Heart right ventricle (tissue), 16 donors: ENCODE measurements around the gene DRD3. TPM values are rescaled to one million over a fixed set of nuclear protein-coding genes. Genes with fewer than 3 reads are reported as not detected.

Experiments used
- ATAC-seq, 8 donors: fragments of 200-7000 bp; cut with Tn5 transposase; one replicate each; pipeline ENCODE4 v1.9.1; 2020; ENCODE audit warnings: mild to moderate bottlenecking in 8 of 8, moderate library complexity in 8 of 8, moderate number of reproducible peaks in 1 of 8
- DNase-seq, 2 donors: peaks; one replicate each; pipeline ENCODE4 v3.0.0-alpha.2; 2020
- H3K27ac ChIP-seq, 10 donors: fragments of 200-600 bp; sonication (generic) in 2 of 10; one replicate each; pipeline versions ENCODE4 v1.5.0 to v1.8.0; 2020 to 2022; ENCODE audit warnings: mild to moderate bottlenecking in 3 of 10
- H3K27me3 ChIP-seq, 7 donors: fragments of 200-600 bp; one replicate each; pipeline ENCODE4 v1.8.0; 2021 to 2022; ENCODE audit warnings: mild to moderate bottlenecking in 2 of 7
- H3K36me3 ChIP-seq, 9 donors: fragments of 200-600 bp; sonication (generic) in 1 of 9; one replicate each; pipeline versions ENCODE4 v1.5.0 to v1.8.0; 2020 to 2022; ENCODE audit warnings: mild to moderate bottlenecking in 2 of 9
- H3K4me1 ChIP-seq, 9 donors: fragments of 200-600 bp; sonication (generic) in 1 of 9; one replicate each; pipeline versions ENCODE4 v1.5.0 to v1.8.0; 2020 to 2022; ENCODE audit warnings: mild to moderate bottlenecking in 4 of 9
- H3K4me3 ChIP-seq, 10 donors: fragments of 200-600 bp; sonication (generic) in 2 of 10; one replicate each; pipeline versions ENCODE4 v1.5.0 to v1.8.0; 2020 to 2022; ENCODE audit warnings: mild to moderate bottlenecking in 7 of 10, moderate library complexity in 2 of 10
- H3K9me3 ChIP-seq, 11 donors: fragments of 200-600 bp in 10 of 11; sonication (generic) in 2 of 11; one replicate each; pipeline versions ENCODE4 v1.5.0 to v1.8.0; 2013 to 2022; ENCODE audit warnings: mild to moderate bottlenecking in 2 of 11, control low read depth in 1 of 11, moderate library complexity in 1 of 11
- CTCF ChIP-seq, 9 donors: fragments of 200-600 bp; sonication (generic) in 2 of 9; IDR thresholded peaks; one replicate each; pipeline versions ENCODE4 v1.5.0 to v1.8.0; 2021 to 2022; ENCODE audit warnings: antibody characterized with exemption in 9 of 9, mild to moderate bottlenecking in 5 of 9, moderate library complexity in 1 of 9
- WGBS, 2 donors: extraction: QIAGEN DNeasy Blood & Tissue Kit; methylation state at CpG; one replicate each; pipeline ENCODE4 v1.1.7; 2013; ENCODE audit warnings: inconsistent platforms in 1 of 2; 5-methylcytosine and 5-hydroxymethylcytosine counted together
- intact Hi-C, 10 donors: fragments of 100-400 bp; cut with DNase I; formaldehyde crosslinking; loops; one replicate each; pipeline versions ENCODE4 v1.11.1 to v1.14.2; 2022
- polyA plus RNA-seq, 2 donors: library from polyadenylated mRNA; stranded (reverse); fragments of 200-250 nt; gene quantifications; one replicate each; pipeline ENCODE4 v1.2.3, GENCODE V29; 2013
- total RNA-seq, 10 donors: library from RNA; stranded (reverse); fragmentation: NEBNext Ultra II Directional in 3 of 10; extraction: Animal tissue kit (Norgen Biotek cat#: 25700) in 3 of 10; gene quantifications; one replicate each; pipeline versions ENCODE4 v1.2.1 to v1.2.4, GENCODE V29; 2021 to 2023
- donor health status: Arrhythmogenic right ventricular cardiomyopathy.
- donor health status: ischemic (EF 13 %, LVEDD 7.1; RV severe dilation, severe dysfunction).
- donor health status: healthy with polysubstance abuse.
- donor health status: DM: no; HTN: yes; CAD: no.
- donor health status: DM: no; HTN: no; CAD: no.
- donor health status: ischemic (EF 25% LVEDD 6.9; RV normal size, moderate dysfunction).
- donor health status: ischemic (EF 25% LVEDD 5.7; RV mildly dilated, moderate dysfunction).
- donor health status: healthy.
- donor health status: DM: yes; HTN: yes; CAD: no.
- donor health status: Ischemic cardiomyopathy.
- donor health status: ischemic (EF 35%, LVEDD 5.7; RV mildly dilated, moderate dysfunction).
- donor health status: nonischemic (EF 11% LVEDD 7.7; RV severe dilation, severe dysfunction).
- donor health status: DM: yes; HTN: yes; CAD: no.
- donor health status: PGD.
- donor health status: ischemic (EF 29% LVEDD 5.4; RV normal size, mild dysfunction).
- donor health status: nonischemic (EF 23%, LVEDD 6.1; RV moderate dilation, normal function).

The DRD3 gene
- total and polyA plus RNA-seq, 12 donors: not detected

- no peak for TF ChIP-seq CTCF (IDR thresholded peaks at IDR 0.05)
- H3K27ac ChIP-seq: peak overlapping the region in 6 of 10 donors; percentile 36 to 56 (median 46)
- WGBS, 2 donors: 41 to 44% methylated on average over 3 of the region's 3 CpGs
Observed at GRCh38 chr3:114093016-114093380, 85.9 kb downstream of the DRD3 start.

DNA sequence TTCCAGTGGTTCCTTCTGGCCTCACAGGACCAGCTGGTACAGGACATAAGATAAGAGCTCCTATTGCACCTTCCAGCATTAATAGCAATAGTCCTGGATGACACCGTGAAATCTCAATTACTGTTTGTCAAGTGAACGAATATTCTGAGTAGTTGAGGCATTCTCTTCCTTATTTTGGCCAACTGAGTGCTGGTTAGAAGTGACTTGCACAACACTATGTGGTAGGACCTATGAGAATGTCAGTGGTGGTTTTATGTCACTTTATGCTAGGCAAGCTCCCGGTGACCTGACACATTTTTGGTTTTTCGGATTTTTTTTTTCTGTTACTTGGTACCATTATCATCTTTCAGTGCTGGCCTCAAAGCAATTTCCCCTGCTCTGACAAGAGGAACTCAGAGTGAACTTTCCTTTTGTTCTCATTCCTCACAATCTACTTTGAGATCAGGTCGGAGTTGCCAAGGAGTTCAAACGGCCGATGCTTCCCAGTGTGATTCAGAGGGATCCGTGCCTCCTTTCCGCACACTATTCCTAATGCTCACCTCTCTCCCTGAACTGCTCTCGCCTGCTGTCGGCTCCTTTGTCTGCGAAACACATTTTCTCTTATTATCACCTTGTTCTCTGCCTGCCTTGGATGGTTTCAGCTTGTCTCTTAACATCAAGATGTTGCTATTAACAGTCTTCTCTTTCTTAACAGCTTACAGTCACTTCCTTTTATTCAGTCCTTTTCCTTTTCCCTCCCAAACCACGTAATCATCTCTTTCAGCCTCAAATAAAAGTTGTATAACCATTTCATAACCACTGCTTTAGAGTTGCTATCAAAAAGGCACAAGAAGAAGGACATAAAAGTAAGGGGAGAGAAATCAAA lies 86.5 kb downstream of the DRD3 start:
- 40 to 42% methylated on average over 13 of the region's 13 CpGs for WGBS, 2 donors
- Histone ChIP-seq H3K27me3 (no peaks in the 10 kb centered on the region), H3K36me3 (peaks cover 0 to 13% (median 4%) of the 10 kb centered on the region in 9 donors), H3K4me1 (peaks cover 0 to 23% (median 12%) of the 10 kb centered on the region in 9 donors), H3K27ac (peak overlapping the region in 8 of 10 donors; percentile 11 to 56 (median 44)), H3K9me3 (no peaks in the 10 kb centered on the region), H3K4me3 (peak overlapping the region in 5 of 10 donors; percentile 10 to 28 (median 14))
- ATAC-seq (peak; percentile 22 to 85 (median 68)), DNase-seq (peak in 1 of 2 donors; percentile 14)
- TF ChIP-seq CTCF (IDR thresholded peaks at IDR 0.05): no peak
- intact Hi-C loops: no loop called here

More at GRCh38 chr3:114093016-114093380, 85.9 kb downstream of the DRD3 start:
- H3K36me3 ChIP-seq: peaks cover 0 to 7% (median 0%) of the 10 kb centered on the region in 9 donors
- intact Hi-C loops: no loop called here
- H3K27me3 ChIP-seq: no peaks in the 10 kb centered on the region
- H3K4me1 ChIP-seq: peaks cover 0 to 23% (median 12%) of the 10 kb centered on the region in 9 donors
- H3K9me3 ChIP-seq: no peaks in the 10 kb centered on the region
- ATAC-seq (no peak), DNase-seq (no peak)
- peak overlapping the region in 4 of 10 donors; percentile 10 to 28 (median 14) for H3K4me3 ChIP-seq

DNA sequence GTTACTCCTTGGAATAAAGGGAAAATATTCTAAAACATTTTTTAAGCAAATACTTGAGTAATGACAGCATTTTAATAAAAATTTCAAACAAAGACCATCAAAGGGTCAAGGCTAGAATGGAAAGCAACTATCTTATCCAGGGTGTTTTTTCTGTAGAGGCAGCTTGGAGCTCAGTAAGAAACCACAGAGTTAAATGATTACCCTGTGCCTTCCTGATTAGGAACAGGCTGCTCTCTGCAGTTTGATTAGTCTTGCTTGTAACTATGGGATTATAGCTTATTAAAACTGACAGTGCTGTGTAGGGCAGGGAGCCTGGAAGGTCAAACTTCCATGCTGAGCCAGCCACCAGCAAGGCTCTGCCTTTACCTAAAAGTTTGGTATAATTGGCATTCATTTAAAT lies 89.2 kb downstream of the DRD3 start:
- Histone ChIP-seq H3K27ac (no peak overlapping the region), H3K36me3 (peaks cover 0 to 40% (median 29%) of the 10 kb centered on the region in 9 donors), H3K4me3 (no peak overlapping the region), H3K27me3 (no peaks in the 10 kb centered on the region), H3K9me3 (no peaks in the 10 kb centered on the region), H3K4me1 (peaks cover 0 to 23% (median 12%) of the 10 kb centered on the region in 9 donors)
- ATAC-seq (no peak), DNase-seq (no peak)
- TF ChIP-seq CTCF (IDR thresholded peaks at IDR 0.05): no peak
- intact Hi-C loops: no loop called here

DNA sequence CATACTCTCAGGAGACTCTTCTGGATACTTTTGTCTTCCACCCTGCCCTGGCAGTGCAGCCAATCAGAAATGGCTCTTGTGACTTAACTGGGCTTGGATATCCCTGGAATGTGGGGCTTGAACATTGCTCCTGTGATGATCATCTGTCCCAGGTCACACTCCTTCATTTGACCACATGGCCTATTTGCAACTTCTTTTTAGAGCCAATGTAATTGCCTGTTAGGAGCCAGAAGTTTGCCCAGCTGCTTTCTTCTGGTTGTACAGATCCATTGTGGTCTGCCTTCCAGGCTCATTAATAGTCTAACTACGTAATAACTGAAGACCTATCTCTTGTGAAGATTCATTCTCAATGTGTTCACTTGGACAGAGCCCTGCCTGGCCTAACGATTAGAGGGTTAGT lies 92.5 kb downstream of the DRD3 start:
- no peaks in the 10 kb centered on the region for H3K27me3 ChIP-seq
- 86 to 89% methylated on average over 2 of the region's 2 CpGs for whole genome bisulfite sequencing, 2 donors
- no peak for ATAC-seq
- no peak overlapping the region for H3K27ac ChIP-seq
- no peak for DNase-seq
- intact Hi-C loops: no loop called here
- no peaks in the 10 kb centered on the region for H3K4me1 ChIP-seq
- H3K9me3 ChIP-seq: no peaks in the 10 kb centered on the region
- no peak for TF ChIP-seq CTCF (IDR thresholded peaks at IDR 0.05)
- H3K4me3 ChIP-seq: no peak overlapping the region
- peaks cover 0 to 70% (median 29%) of the 10 kb centered on the region in 9 donors for H3K36me3 ChIP-seq
